SIG-M5 (cell line): ENCODE results near the gene H2AZ2.
"Not testable (repeated sequence)": the region's sequence is repeated elsewhere in the genome, so short reads cannot be mapped to it uniquely, and the experiment has no call there.

Experiments used
- DNase-seq: peaks from one replicate; lab custom pipeline; 2025; lab: John Stamatoyannopoulos, UW

The H2AZ2 gene

GRCh38 chr7:44847920-44848634 is at the start of gene H2AZ2:
H2AZ2 (minus strand) TSS chr7:44848087; CDS start chr7:44847971, 116 bp downstream.
- DNase-seq = peak; percentile 92

- DNase-seq = no peak
Observed at GRCh38 chr7:44897309-44897708, 49.4 kb upstream of the H2AZ2 start.

GRCh38 chr7:44894888-44895580 is 47.1 kb upstream of the H2AZ2 start:
- no peak for DNase-seq

GRCh38 chr7:44893710-44894234 is 45.9 kb upstream of the H2AZ2 start:
- no peak for DNase-seq

- no peak for DNase-seq
Observed at GRCh38 chr7:44891791-44892190, 43.9 kb upstream of the H2AZ2 start.

GRCh38 chr7:44891372-44891771 is 43.5 kb upstream of the H2AZ2 start:
- DNase-seq = no peak

GRCh38 chr7:44889086-44889781 is 41.3 kb upstream of the H2AZ2 start:
- no peak for DNase-seq

- DNase-seq = no peak
Observed at GRCh38 chr7:44887293-44887692, 39.4 kb upstream of the H2AZ2 start.

GRCh38 chr7:44885394-44886317 is 37.8 kb upstream of the H2AZ2 start, which contains the start of gene PURB:
PURB (minus strand) TSS chr7:44885530; CDS start chr7:44885348, 182 bp downstream.
- peak; percentile 73 for DNase-seq

GRCh38 chr7:44884621-44885393 is 36.9 kb upstream of the H2AZ2 start:
- no peak for DNase-seq

GRCh38 chr7:44883961-44884620 is 36.2 kb upstream of the H2AZ2 start:
- no peak for DNase-seq

- DNase-seq = no peak
Observed at GRCh38 chr7:44882899-44883298, 35.0 kb upstream of the H2AZ2 start.

- peak; percentile 34 for DNase-seq
Observed at GRCh38 chr7:44881610-44882009, 33.7 kb upstream of the H2AZ2 start.

- DNase-seq = no peak
Observed at GRCh38 chr7:44881066-44881600, 33.2 kb upstream of the H2AZ2 start.

GRCh38 chr7:44880317-44881018 is 32.6 kb upstream of the H2AZ2 start:
- DNase-seq = no peak

- DNase-seq = no peak
Observed at GRCh38 chr7:44876393-44876792, 28.5 kb upstream of the H2AZ2 start.

GRCh38 chr7:44875241-44875640 is 27.4 kb upstream of the H2AZ2 start:
- DNase-seq = no peak

GRCh38 chr7:44872787-44873186 is 24.9 kb upstream of the H2AZ2 start:
- no peak for DNase-seq

- DNase-seq = not testable (repeated sequence)
Observed at GRCh38 chr7:44871918-44872317, 24.0 kb upstream of the H2AZ2 start.
